Measurements from ENCODE around the gene NAT10. TPM values are rescaled to one million over a fixed set of nuclear protein-coding genes. Genes with fewer than 3 reads are reported as not detected.

The NAT10 gene
- polyA plus RNA-seq, 1 of the 3 experiments (the other 2 are of a cell fraction): 31.0 TPM

- TF ChIP-seq CHD2 (IDR thresholded peaks at IDR 0.05; ENCODE audit: low read length, partially characterized antibody) (no peak), JUND (IDR thresholded peaks at IDR 0.05) (no peak), TAF1 (IDR thresholded peaks at IDR 0.05; ENCODE audit: borderline replicate concordance, low read depth, low read length) (no peak), SIN3A (IDR thresholded peaks at IDR 0.05; ENCODE audit: borderline replicate concordance, low read depth, low read length) (no peak), MXI1 (IDR thresholded peaks at IDR 0.05; ENCODE audit: low read depth, low read length) (no peak), TEAD4 (IDR thresholded peaks at IDR 0.05; ENCODE audit: borderline replicate concordance, insufficient read depth) (no peak), EZH2phosphoT487 (IDR thresholded peaks at IDR 0.05; ENCODE audit: borderline replicate concordance, low read depth) (no peak)
- TF ChIP-seq, protein P1, sequence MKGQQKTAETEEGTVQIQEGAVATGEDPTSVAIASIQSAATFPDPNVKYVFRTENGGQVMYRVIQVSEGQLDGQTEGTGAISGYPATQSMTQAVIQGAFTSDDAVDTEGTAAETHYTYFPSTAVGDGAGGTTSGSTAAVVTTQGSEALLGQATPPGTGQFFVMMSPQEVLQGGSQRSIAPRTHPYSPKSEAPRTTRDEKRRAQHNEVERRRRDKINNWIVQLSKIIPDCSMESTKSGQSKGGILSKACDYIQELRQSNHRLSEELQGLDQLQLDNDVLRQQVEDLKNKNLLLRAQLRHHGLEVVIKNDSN (IDR thresholded peaks at IDR 0.05; ENCODE audit: borderline replicate concordance, low read depth): no peak
Measured at GRCh38 chr11:34139346-34139745, 33.9 kb downstream of the NAT10 start (continued).

GRCh38 chr11:34140149-34140548 is 34.7 kb downstream of the NAT10 start:
- Histone ChIP-seq H3K4me3 (ENCODE audit: low read depth in 2 of 2, low read length in 1 of 2) (no peak overlapping the region), H3F3A (replicated peaks; ENCODE audit: insufficient read depth) (no peaks in the 10 kb centered on the region), H3K4me2 (no peak overlapping the region), H3K79me2 (ENCODE audit: insufficient read depth) (no peaks in the 10 kb centered on the region), H4K20me1 (ENCODE audit: insufficient read depth) (no peaks in the 10 kb centered on the region), H3K4me1 (ENCODE audit: control insufficient read depth in 1 of 2, insufficient read depth in 2 of 2, low read depth in 1 of 2, low read length in 1 of 2) (no peaks in the 10 kb centered on the region), H3K27ac (ENCODE audit: low read depth in 2 of 2, low read length in 1 of 2) (no peak overlapping the region), H3K27me3 (ENCODE audit: insufficient read depth) (no peaks in the 10 kb centered on the region), H3K9me2 (no peaks in the 10 kb centered on the region), H3K9ac (no peak overlapping the region), H3K36me3 (replicated peaks in 1 of 2; ENCODE audit: control insufficient read depth in 1 of 2, insufficient read depth in 2 of 2, low read length in 1 of 2) (peaks cover 28 to 92% of the 10 kb centered on the region in 2 experiments), H3K9me3 (no peaks in the 10 kb centered on the region), H2AFZ (ENCODE audit: low read depth) (no peak overlapping the region)
- TF ChIP-seq RXRA (IDR thresholded peaks at IDR 0.05; ENCODE audit: borderline replicate concordance, low read depth): no peak
- TF ChIP-seq IRF3 (IDR thresholded peaks at IDR 0.05; ENCODE audit: low read depth, low read length): no peak
- ChIA-PET POLR2A (no interaction called here), CTCF (interaction anchor here (1.2 to 1.6 kb wide), 2 partner anchors 10 to 352 kb away, joined by 4 read pairs; no protein-coding TSS in a partner anchor)
- WGBS (ENCODE audit: low lambda C conversion rate): 90% methylated on average over 6 of the region's 11 CpGs
- no peak for DNase-seq

DNA sequence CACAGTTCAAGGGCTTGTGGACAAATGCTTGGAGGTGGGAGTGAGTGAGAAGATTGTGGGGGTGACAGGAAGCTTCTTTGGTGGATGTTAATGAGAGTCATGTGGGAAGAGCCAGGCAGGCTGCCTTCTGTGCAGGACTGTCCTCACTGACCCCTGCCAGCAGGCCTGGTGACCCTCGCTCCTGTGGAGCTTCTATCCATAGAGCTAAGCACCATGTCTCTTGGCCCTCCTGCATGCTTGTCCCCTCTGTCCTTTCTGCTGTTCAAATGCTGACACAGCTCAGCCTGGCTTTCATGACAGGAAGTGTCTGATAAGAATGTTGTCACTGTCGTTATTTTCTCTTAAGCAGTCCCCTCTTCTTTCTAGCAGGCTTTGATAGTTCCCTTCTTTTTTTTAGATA is 37.6 kb downstream of the NAT10 start:
- no peak overlapping the region for H3K9ac ChIP-seq
- H3K27ac ChIP-seq (ENCODE audit: low read depth in 2 of 2, low read length in 1 of 2): no peak overlapping the region
- H4K20me1 ChIP-seq (ENCODE audit: insufficient read depth): no peaks in the 10 kb centered on the region
- H3K27me3 ChIP-seq (ENCODE audit: insufficient read depth): no peaks in the 10 kb centered on the region
- no peaks in the 10 kb centered on the region for H3F3A ChIP-seq (replicated peaks; ENCODE audit: insufficient read depth)
- no peaks in the 10 kb centered on the region for H3K4me1 ChIP-seq (ENCODE audit: control insufficient read depth in 1 of 2, insufficient read depth in 2 of 2, low read depth in 1 of 2, low read length in 1 of 2)
- H3K9me2 ChIP-seq: no peaks in the 10 kb centered on the region
- no peaks in the 10 kb centered on the region for H3K79me2 ChIP-seq (ENCODE audit: insufficient read depth)
- no peak for DNase-seq
- ChIA-PET POLR2A (no interaction called here), CTCF (interaction anchor here (1.0 to 2.8 kb wide), 3 partner anchors 32 to 349 kb away, joined by 3 to 6 read pairs (median 4); no protein-coding TSS in a partner anchor)
- H2AFZ ChIP-seq (ENCODE audit: low read depth): no peak overlapping the region
- peaks cover 39 to 96% of the 10 kb centered on the region in 2 experiments for H3K36me3 ChIP-seq (replicated peaks in 1 of 2; ENCODE audit: control insufficient read depth in 1 of 2, insufficient read depth in 2 of 2, low read length in 1 of 2)
- H3K9me3 ChIP-seq: no peaks in the 10 kb centered on the region
- 88% methylated on average over 2 of the region's 2 CpGs for WGBS (ENCODE audit: low lambda C conversion rate)
- H3K4me2 ChIP-seq: no peak overlapping the region
- H3K4me3 ChIP-seq (ENCODE audit: low read depth in 2 of 2, low read length in 1 of 2): no peak overlapping the region
- no peak for TF ChIP-seq RAD21 (IDR thresholded peaks at IDR 0.05; ENCODE audit: low read length)
- TF ChIP-seq REST (IDR thresholded peaks at IDR 0.05; ENCODE audit: low read depth, low read length): no peak
- no peak for TF ChIP-seq MAX (IDR thresholded peaks at IDR 0.05; ENCODE audit: low read depth)
- no peak for TF ChIP-seq FOSL2 (IDR thresholded peaks at IDR 0.05; ENCODE audit: borderline replicate concordance, low read depth)
- no peak for TF ChIP-seq GATA2 (CRISPR knock-in tag; IDR thresholded peaks at IDR 0.05)
- TF ChIP-seq SIN3A (IDR thresholded peaks at IDR 0.05; ENCODE audit: borderline replicate concordance, low read depth, low read length): no peak
- no peak for TF ChIP-seq ELF1 (IDR thresholded peaks at IDR 0.05)
- TF ChIP-seq POLR2AphosphoS5 (IDR thresholded peaks at IDR 0.05; ENCODE audit: low read depth, low read length): no peak
- TF ChIP-seq FOXJ3 (CRISPR knock-in tag; IDR thresholded peaks at IDR 0.05): no peak
- TF ChIP-seq NRF1 (IDR thresholded peaks at IDR 0.05; ENCODE audit: low read depth, low read length): no peak
- TF ChIP-seq CTCF (IDR thresholded peaks at IDR 0.05): no peak

All from SK-N-SH (cell line).